Calu3 (cell line): ENCODE data around the gene BACE2. TPM values are rescaled to one million over a fixed set of nuclear protein-coding genes. Genes with fewer than 3 reads are reported as not detected.

Experiments used
- BruUV-seq: library from RNA; stranded (reverse); fragments of 400-500 nt; replicated peaks from 2 replicates; lab custom pipeline; 2021; lab: Mats Ljungman, UMichigan
- CTCF ChIA-PET: fragments of 300-600 bp; sonication (Branson Sonifier 250); formaldehyde crosslinking; loops from one replicate; lab custom pipeline; 2022; ENCODE audit warnings: antibody characterized with exemption; lab: Charles Lee
- DNase-seq: peaks from one replicate; pipeline ENCODE4 v3.0.0; 2022
- H3K27ac Mint-ChIP-seq: one replicate; pipeline ENCODE4 v1.8.0; 2022; ENCODE audit warnings: mixed read lengths; ENCODE audit not compliant: unreplicated experiment
- H3K27me3 Mint-ChIP-seq: one replicate; pipeline ENCODE4 v1.8.0; 2022; ENCODE audit warnings: mixed read lengths; ENCODE audit not compliant: unreplicated experiment
- H3K36me3 Mint-ChIP-seq: one replicate; pipeline ENCODE4 v1.8.0; 2022; ENCODE audit warnings: mild to moderate bottlenecking, moderate library complexity, mixed read lengths; ENCODE audit not compliant: insufficient read depth, unreplicated experiment
- H3K4me1 Mint-ChIP-seq: one replicate; pipeline ENCODE4 v1.8.0; 2022; ENCODE audit warnings: mild to moderate bottlenecking, low read depth, mixed read lengths; ENCODE audit not compliant: unreplicated experiment
- H3K4me3 Mint-ChIP-seq: one replicate; pipeline ENCODE4 v1.8.0; 2022; ENCODE audit warnings: mild to moderate bottlenecking, low read depth, moderate library complexity, mixed read lengths; ENCODE audit not compliant: unreplicated experiment
- H3K9me3 Mint-ChIP-seq: one replicate; pipeline ENCODE4 v1.8.0; 2022; ENCODE audit warnings: low read depth, mixed read lengths; ENCODE audit not compliant: unreplicated experiment
- CTCF ChIP-seq: fragments of 200-600 bp; IDR thresholded peaks from one replicate; pipeline ENCODE4 v1.8.0; 2022; ENCODE audit warnings: antibody characterized with exemption; ENCODE audit not compliant: unreplicated experiment
- intact Hi-C: fragments of 100-400 bp; cut with micrococcal nuclease; formaldehyde crosslinking; loops from one replicate; pipeline ENCODE4 v1.10.0; 2022; ENCODE audit not compliant: unreplicated experiment
- total RNA-seq: library from RNA; stranded (reverse); gene quantifications from 2 replicates; pipeline ENCODE4 v1.2.3, GENCODE V29; 2022

BACE2 gene
- total RNA-seq, 1 experiment from 2014 or later, result 59.0 TPM

GRCh38 chr21:41289431-41289830, 121.5 kb downstream of the BACE2 start:
- no peaks in the 10 kb centered on the region for H3K36me3 Mint-ChIP-seq
- no peaks in the 10 kb centered on the region for H3K4me1 Mint-ChIP-seq
- H3K9me3 Mint-ChIP-seq, result no peaks in the 10 kb centered on the region
- peaks cover 24% of the 10 kb centered on the region for H3K27me3 Mint-ChIP-seq
- TF ChIP-seq CTCF, result no peak
- H3K27ac Mint-ChIP-seq, result no peak overlapping the region
- H3K4me3 Mint-ChIP-seq, result no peak overlapping the region
- CTCF ChIA-PET, result no interaction called here
- no peak for DNase-seq
- intact Hi-C loops, result no loop called here
- no TSS peak for BruUV-seq

- H3K36me3 Mint-ChIP-seq, result no peaks in the 10 kb centered on the region
- no peaks in the 10 kb centered on the region for H3K4me1 Mint-ChIP-seq
- H3K27ac Mint-ChIP-seq, result no peak overlapping the region
- TF ChIP-seq CTCF, result no peak
- DNase-seq, result no peak
- peaks cover 24% of the 10 kb centered on the region for H3K27me3 Mint-ChIP-seq
- no TSS peak for BruUV-seq
- no peaks in the 10 kb centered on the region for H3K9me3 Mint-ChIP-seq
- intact Hi-C loops, result no loop called here
- CTCF ChIA-PET, result no interaction called here
- H3K4me3 Mint-ChIP-seq, result no peak overlapping the region
Measured at GRCh38 chr21:41290106-41290799, 122.3 kb downstream of the BACE2 start.

GRCh38 chr21:41294548-41295231, 126.7 kb downstream of the BACE2 start:
- no peak overlapping the region for H3K4me3 Mint-ChIP-seq
- no TSS peak for BruUV-seq
- H3K4me1 Mint-ChIP-seq, result no peaks in the 10 kb centered on the region
- no peak for DNase-seq
- intact Hi-C loops, result no loop called here
- CTCF ChIA-PET, result no interaction called here
- no peaks in the 10 kb centered on the region for H3K9me3 Mint-ChIP-seq
- no peak for TF ChIP-seq CTCF
- peaks cover 23% of the 10 kb centered on the region for H3K27me3 Mint-ChIP-seq
- H3K27ac Mint-ChIP-seq, result no peak overlapping the region
- H3K36me3 Mint-ChIP-seq, result no peaks in the 10 kb centered on the region

- CTCF ChIA-PET, result no interaction called here
- H3K4me1 Mint-ChIP-seq, result no peaks in the 10 kb centered on the region
Measured at GRCh38 chr21:41295721-41296254, 127.8 kb downstream of the BACE2 start.

More at GRCh38 chr21:41295721-41296254, 127.8 kb downstream of the BACE2 start:
- Mint-ChIP-seq H3K4me3 (no peak overlapping the region), H3K9me3 (no peaks in the 10 kb centered on the region), H3K27me3 (peaks cover 12% of the 10 kb centered on the region), H3K36me3 (no peaks in the 10 kb centered on the region), H3K27ac (no peak overlapping the region)
- TF ChIP-seq CTCF, result no peak
- intact Hi-C loops, result no loop called here
- no TSS peak for BruUV-seq
- DNase-seq, result no peak
